Pons (tissue), 1 donor: ENCODE data around the gene AUP1.
"Not testable (repeated sequence)": the region's sequence is repeated elsewhere in the genome, so short reads cannot be mapped to it uniquely, and the experiment has no call there.

Source experiments
- DNase-seq: peaks from one replicate; pipeline ENCODE4 v3.0.0-alpha.2; 2016; ENCODE audit warnings: low spot score

AUP1 gene

DNA sequence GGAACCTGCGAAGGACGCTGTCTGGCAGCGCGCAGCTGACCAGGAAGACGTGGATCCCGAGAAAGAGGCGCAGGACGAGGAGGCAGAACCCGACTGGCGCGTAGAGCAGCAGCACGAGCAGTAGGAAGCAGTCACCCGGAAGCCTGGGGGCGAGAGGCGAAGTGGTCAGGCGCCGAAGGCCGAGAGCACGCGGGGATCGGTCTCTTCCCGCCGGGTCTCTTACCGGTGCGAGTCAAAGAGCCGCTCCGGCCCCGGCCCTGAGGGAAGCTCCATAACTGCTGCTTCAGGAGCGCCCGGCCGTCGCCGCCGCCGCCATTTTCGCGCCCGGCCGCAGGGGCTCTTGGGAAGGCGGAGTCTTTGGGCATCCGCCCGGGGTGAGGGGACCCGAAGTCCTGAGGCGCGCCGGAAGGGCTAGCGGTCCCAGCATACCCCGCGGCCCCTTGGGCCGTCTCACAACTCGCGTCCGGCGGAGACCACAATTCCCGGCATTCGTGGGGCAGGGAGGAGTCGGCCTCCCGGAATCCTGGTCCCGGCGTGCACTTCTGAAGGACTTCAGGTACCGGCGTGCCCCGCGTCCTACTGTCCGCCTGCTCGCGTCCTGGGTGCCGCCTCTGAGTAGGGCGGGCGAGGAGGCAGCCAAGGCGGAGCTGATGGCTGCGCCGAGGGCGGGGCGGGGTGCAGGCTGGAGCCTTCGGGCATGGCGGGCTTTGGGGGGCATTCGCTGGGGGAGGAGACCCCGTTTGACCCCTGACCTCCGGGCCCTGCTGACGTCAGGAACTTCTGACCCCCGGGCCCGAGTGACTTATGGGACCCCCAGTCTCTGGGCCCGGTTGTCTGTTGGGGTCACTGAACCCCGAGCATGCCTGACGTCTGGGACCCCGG, at the start of gene AUP1, which contains the start of gene HTRA2:
AUP1 (minus strand) TSS at position 350 of the 882 bp plus-strand sequence; CDS start at position 273, 77 bp downstream.
HTRA2 (plus strand) TSS at position 577 of the 882 bp plus-strand sequence; CDS start at position 651, 74 bp downstream.
- DNase-seq, result peak; percentile 98

DNA sequence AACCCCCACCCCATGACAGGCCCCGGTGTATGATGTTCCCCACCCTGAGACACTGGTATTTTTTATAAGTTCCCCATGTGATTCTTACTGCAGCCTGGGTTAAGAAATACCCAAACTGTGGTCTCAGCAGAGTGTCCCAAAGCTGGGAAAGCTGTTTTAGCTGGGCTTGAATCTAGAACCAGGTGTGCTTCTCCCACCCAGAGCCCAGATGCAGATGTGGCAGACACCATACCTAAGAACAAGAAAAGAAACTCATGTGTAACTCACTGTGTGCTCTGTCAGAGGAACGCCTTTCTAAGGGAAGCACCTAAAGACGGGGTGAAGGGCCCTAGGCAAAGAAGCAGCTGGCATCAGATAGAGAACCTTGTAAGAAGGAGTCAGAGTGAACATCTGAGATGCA, 48.9 kb upstream of the AUP1 start:
- DNase-seq, result no peak

DNA sequence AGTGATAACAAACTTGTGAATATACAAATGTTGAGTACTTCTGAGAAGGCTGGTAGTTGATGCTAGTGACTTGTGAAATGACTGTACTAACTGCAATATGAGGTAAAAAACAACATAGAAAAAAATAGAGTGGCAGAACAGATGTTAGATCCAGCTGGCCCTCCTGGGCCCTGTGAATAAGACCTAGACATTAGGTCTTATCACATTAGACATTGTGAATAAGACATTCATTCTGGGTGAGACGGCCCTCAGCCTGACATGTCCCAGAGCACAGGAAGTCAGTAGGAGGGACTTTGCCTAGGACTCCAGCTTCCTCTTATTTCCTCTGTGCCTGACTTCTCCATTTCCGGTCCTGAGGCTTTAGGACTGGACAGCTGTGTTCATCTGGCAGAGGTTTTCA, 47.9 kb upstream of the AUP1 start:
- DNase-seq, result peak; percentile 42

DNA sequence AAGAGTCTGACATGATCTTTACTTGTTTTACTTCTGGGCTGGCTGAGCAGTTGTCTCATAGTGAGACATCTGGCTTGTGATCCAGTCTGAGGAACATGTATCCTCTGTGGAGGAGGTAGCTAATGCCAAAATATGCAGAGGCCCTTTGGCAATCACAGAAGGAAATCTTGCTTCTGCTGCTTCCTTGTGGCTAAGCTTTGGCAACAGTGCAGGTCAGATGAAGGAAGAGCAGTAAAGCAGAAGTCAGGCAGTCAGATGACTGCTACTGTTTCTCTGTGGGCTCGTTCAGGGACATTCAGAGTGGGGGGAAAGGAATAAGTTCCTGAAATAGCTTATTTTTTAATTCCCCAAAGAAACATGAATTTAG, 47.3 kb upstream of the AUP1 start:
- DNase-seq, result peak; percentile 80

- no peak for DNase-seq
Measured at GRCh38 chr2:74576211-74576862, 46.8 kb upstream of the AUP1 start.

DNA sequence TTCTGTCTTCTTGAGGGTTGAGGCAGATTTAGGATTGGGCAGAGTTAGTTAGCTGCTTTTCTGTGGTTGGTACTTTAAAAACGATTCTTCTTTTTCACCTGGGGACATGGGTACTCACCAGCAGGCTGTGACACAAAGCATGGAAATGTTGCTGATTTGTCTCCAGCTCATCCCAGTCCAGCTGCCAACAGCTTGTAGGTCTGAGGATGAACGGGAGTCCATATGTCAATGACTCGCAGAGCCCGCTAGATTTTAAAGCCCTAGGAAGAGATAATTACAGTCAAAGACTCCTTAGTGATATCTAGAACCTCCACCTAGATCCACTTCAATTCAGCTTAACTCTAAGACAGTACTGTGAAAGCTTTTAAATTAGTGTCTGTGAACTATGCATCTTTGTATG, 45.8 kb upstream of the AUP1 start:
- no peak for DNase-seq

- DNase-seq, result peak; percentile 73
Measured at GRCh38 chr2:74573747-74574562, 44.4 kb upstream of the AUP1 start.

- DNase-seq, result no peak
Measured at GRCh38 chr2:74572178-74572925, 42.8 kb upstream of the AUP1 start.

GRCh38 chr2:74571058-74571457, 41.6 kb upstream of the AUP1 start:
- no peak for DNase-seq

- no peak for DNase-seq
Measured at GRCh38 chr2:74569686-74570085, 40.2 kb upstream of the AUP1 start.

- no peak for DNase-seq
Measured at GRCh38 chr2:74567881-74568280, 38.4 kb upstream of the AUP1 start.

- no peak for DNase-seq
Measured at GRCh38 chr2:74566754-74567085, 37.2 kb upstream of the AUP1 start.

DNA sequence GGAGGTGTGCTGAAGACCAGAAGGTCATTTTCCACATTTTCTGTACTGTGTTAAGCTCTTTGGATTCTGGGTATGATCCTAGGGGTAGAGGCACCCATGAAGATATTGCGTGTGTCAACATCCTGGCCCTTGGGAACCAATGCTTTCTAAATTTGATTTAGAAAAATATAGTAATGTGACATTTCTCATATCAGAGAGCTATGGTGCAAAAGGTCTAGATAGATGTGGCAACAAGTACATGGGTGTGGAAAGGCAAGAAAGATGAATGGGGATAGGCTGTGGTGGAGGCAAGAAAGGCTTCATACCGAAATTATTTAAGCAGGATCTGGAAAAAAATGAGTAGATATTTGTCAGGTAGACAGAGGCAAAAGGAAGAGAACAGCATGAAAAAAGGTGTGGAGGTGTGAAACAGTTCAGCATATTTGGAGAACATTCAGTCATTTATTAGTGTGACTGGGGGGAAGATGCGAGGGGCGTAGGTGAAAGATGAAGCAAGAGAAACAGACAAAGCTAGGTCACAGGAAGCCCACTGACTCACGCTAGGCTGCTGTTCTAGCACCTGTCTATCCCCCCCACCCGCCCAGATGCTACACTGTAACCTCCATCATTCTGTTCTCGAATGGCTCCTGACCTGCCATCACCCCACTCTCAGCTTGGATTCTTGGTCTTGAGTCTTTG, 36.7 kb upstream of the AUP1 start:
- no peak for DNase-seq

DNA sequence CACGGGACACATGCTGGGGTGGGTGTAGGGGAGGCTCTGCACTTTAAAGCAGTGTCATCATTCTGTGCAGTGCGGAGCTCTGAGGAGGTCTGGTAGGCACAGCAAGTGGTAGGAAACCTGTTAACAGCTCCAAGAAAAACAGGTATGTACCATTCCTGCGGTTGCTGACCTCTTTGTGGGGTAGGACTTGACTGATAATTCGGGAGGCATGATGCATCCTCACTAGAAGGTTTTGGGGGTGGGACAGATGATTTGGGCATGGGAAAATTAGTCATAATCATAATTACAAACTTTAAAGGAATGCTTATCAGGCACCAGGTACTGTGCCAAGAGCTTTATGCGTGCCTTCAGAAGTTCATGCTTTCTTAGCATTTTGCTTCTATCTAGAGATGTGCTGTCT, 34.7 kb upstream of the AUP1 start:
- no peak for DNase-seq

DNA sequence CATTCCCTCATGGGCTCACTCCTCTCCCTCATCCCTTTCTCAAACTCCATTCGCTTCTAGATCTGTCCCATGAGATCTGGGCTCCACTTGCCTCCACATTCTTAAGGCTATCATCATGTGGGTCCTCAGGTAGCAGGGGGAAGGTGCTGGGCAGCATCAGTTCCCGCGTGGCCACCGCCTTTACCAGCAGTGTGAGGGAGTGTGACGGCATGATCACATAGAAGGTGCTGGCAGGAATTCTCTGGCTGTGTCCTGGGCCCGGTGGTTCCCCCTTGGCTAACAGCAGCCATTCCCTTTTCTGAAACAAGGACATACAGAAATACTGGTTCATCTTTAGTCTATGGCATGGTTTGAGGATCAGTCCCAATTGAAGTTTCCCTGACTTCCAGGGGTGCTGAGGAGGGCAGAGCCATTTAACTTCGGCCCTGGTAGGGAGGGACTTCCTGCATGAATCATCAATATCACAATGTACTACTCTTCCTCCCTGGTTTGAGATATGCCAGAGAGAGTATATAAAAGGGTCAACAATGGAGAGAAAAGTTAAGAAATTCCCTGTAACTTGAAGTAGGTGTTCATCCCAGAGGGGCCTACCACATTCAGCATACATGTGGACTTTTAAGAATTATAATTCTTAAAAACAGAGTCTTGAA, 32.7 kb upstream of the AUP1 start:
- DNase-seq, result no peak

- DNase-seq, result not testable (repeated sequence)
Measured at GRCh38 chr2:74561022-74561421, 31.5 kb upstream of the AUP1 start.

GRCh38 chr2:74560591-74560990, 31.1 kb upstream of the AUP1 start:
- DNase-seq, result no peak

GRCh38 chr2:74559912-74560311, 30.4 kb upstream of the AUP1 start:
- no peak for DNase-seq

GRCh38 chr2:74558284-74559230, 29.1 kb upstream of the AUP1 start:
- no peak for DNase-seq
